ENCODE measurements around the gene KL.

Gene KL

DNA sequence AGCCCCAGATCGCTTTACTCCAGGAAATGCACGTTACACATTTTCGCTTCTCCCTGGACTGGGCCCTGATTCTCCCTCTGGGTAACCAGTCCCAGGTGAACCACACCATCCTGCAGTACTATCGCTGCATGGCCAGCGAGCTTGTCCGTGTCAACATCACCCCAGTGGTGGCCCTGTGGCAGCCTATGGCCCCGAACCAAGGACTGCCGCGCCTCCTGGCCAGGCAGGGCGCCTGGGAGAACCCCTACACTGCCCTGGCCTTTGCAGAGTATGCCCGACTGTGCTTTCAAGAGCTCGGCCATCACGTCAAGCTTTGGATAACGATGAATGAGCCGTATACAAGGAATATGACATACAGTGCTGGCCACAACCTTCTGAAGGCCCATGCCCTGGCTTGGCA is 44.6 kb downstream of the KL start:
- TF ChIP-seq SIN3A (IDR thresholded peaks at IDR 0.05; ENCODE audit: borderline replicate concordance, insufficient read depth, low read length), result no peak
- no peak for TF ChIP-seq TAF1 (IDR thresholded peaks at IDR 0.05; ENCODE audit: borderline replicate concordance, insufficient read depth, low read length)
- TF ChIP-seq, protein P1, sequence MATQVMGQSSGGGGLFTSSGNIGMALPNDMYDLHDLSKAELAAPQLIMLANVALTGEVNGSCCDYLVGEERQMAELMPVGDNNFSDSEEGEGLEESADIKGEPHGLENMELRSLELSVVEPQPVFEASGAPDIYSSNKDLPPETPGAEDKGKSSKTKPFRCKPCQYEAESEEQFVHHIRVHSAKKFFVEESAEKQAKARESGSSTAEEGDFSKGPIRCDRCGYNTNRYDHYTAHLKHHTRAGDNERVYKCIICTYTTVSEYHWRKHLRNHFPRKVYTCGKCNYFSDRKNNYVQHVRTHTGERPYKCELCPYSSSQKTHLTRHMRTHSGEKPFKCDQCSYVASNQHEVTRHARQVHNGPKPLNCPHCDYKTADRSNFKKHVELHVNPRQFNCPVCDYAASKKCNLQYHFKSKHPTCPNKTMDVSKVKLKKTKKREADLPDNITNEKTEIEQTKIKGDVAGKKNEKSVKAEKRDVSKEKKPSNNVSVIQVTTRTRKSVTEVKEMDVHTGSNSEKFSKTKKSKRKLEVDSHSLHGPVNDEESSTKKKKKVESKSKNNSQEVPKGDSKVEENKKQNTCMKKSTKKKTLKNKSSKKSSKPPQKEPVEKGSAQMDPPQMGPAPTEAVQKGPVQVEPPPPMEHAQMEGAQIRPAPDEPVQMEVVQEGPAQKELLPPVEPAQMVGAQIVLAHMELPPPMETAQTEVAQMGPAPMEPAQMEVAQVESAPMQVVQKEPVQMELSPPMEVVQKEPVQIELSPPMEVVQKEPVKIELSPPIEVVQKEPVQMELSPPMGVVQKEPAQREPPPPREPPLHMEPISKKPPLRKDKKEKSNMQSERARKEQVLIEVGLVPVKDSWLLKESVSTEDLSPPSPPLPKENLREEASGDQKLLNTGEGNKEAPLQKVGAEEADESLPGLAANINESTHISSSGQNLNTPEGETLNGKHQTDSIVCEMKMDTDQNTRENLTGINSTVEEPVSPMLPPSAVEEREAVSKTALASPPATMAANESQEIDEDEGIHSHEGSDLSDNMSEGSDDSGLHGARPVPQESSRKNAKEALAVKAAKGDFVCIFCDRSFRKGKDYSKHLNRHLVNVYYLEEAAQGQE (IDR thresholded peaks at IDR 0.05; ENCODE audit: insufficient read depth in 1 of 2, low read depth in 2 of 2, low read length in 2 of 2), result no peak
- TF ChIP-seq POLR2AphosphoS5 (IDR thresholded peaks at IDR 0.05; ENCODE audit: low read depth, low read length), result no peak
- TF ChIP-seq FOXP2 (optimal IDR thresholded peaks at IDR 0.05; ENCODE audit: borderline replicate concordance, extremely low read depth, extremely low read length, insufficient read depth), result no peak

DNA sequence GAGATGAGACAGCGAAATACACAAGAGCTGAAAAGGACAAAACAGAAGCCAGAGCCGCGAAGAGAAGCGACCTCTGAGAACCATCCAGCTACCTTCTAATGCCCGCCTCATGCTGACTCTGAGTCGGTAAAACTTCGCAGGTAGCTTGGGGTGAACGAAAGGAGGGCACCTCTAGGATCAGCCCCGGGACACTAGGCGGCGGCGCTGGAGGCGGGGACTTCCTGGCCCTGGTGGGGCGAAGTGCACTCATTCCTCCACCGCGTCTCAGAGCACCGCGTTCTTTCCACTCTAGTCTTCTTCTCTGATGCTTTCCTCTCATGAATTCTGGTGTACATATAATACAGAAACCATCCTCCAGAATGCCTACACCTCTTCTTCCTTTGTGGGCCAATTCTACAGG is 50.1 kb downstream of the KL start:
- TF ChIP-seq TAF1 (IDR thresholded peaks at IDR 0.05; ENCODE audit: borderline replicate concordance, insufficient read depth, low read length) (no peak), POLR2AphosphoS5 (IDR thresholded peaks at IDR 0.05; ENCODE audit: low read depth, low read length) (no peak), FOXP2 (optimal IDR thresholded peaks at IDR 0.05; ENCODE audit: borderline replicate concordance, extremely low read depth, extremely low read length, insufficient read depth) (no peak), SIN3A (IDR thresholded peaks at IDR 0.05; ENCODE audit: borderline replicate concordance, insufficient read depth, low read length) (no peak)
- TF ChIP-seq, protein P1 (IDR thresholded peaks at IDR 0.05; ENCODE audit: insufficient read depth in 1 of 2, low read depth in 2 of 2, low read length in 2 of 2), result no peak

DNA sequence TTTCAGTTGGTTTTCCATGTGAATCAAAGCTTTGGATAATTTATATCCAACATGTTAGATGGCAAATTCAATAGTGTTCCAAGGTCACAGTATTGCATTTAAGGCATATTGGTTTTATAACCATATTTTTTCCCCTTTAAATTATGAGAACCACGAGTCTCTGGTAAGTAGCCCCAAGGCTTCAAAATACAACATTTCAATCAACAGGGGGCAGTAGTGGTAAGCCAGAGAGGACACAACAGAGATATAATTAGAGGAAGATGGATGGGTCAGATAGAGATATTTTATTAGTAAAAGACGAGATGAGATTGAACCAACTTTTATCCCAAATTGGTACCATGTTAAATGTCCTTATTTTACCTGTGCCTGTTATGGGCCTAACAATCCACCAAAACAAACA is 53.1 kb downstream of the KL start:
- TF ChIP-seq POLR2AphosphoS5 (IDR thresholded peaks at IDR 0.05; ENCODE audit: low read depth, low read length) (no peak), TAF1 (IDR thresholded peaks at IDR 0.05; ENCODE audit: borderline replicate concordance, insufficient read depth, low read length) (no peak), SIN3A (IDR thresholded peaks at IDR 0.05; ENCODE audit: borderline replicate concordance, insufficient read depth, low read length) (no peak), FOXP2 (optimal IDR thresholded peaks at IDR 0.05; ENCODE audit: borderline replicate concordance, extremely low read depth, extremely low read length, insufficient read depth) (no peak)
- TF ChIP-seq, protein P1 (IDR thresholded peaks at IDR 0.05; ENCODE audit: insufficient read depth in 1 of 2, low read depth in 2 of 2, low read length in 2 of 2), result no peak

DNA sequence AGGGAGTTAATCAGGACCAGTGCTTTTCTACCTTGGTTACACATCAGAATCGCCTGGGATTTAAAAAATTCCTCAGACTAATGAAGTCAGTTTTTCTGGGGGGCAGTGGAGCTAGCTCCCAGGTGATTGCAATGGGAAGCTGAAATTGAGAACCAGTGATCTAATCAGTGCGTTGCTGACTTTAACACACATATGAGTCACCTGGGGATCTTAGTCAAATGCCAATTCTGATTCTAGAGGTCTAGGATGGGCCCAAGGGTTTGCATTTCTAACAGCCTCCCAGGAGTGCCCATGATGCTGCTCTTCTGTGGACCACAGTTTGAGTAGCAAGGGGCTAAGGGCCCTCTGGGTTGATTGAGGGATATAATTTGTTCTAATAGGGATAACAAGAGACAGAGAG is 54.5 kb downstream of the KL start:
- TF ChIP-seq POLR2AphosphoS5 (IDR thresholded peaks at IDR 0.05; ENCODE audit: low read depth, low read length) (no peak), FOXP2 (optimal IDR thresholded peaks at IDR 0.05; ENCODE audit: borderline replicate concordance, extremely low read depth, extremely low read length, insufficient read depth) (no peak), SIN3A (IDR thresholded peaks at IDR 0.05; ENCODE audit: borderline replicate concordance, insufficient read depth, low read length) (no peak), TAF1 (IDR thresholded peaks at IDR 0.05; ENCODE audit: borderline replicate concordance, insufficient read depth, low read length) (no peak)
- TF ChIP-seq, protein P1 (IDR thresholded peaks at IDR 0.05; ENCODE audit: insufficient read depth in 1 of 2, low read depth in 2 of 2, low read length in 2 of 2), result no peak

DNA sequence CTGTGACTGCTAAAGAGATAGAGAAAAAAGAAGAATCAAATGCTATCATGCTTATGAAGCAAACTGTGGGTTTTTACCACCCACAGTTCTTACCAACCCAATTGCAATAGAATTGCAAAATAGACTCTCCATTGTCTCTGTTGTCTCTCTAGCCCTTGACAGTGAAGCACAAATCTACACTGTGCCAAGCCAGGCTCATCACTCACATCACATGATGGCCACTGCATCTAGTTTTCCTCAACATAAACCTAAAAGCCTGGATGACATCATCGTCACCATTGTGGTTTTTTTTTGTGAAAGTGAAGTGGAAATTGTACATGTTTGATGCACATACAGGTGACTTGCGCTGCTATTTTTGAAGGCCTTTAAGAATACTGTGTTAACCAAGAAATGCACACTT is 56.1 kb downstream of the KL start:
- no peak for TF ChIP-seq POLR2AphosphoS5 (IDR thresholded peaks at IDR 0.05; ENCODE audit: low read depth, low read length)
- TF ChIP-seq, protein P1 (IDR thresholded peaks at IDR 0.05; ENCODE audit: insufficient read depth in 1 of 2, low read depth in 2 of 2, low read length in 2 of 2), result no peak
- no peak for TF ChIP-seq FOXP2 (optimal IDR thresholded peaks at IDR 0.05; ENCODE audit: borderline replicate concordance, extremely low read depth, extremely low read length, insufficient read depth)
- no peak for TF ChIP-seq TAF1 (IDR thresholded peaks at IDR 0.05; ENCODE audit: borderline replicate concordance, insufficient read depth, low read length)
- TF ChIP-seq SIN3A (IDR thresholded peaks at IDR 0.05; ENCODE audit: borderline replicate concordance, insufficient read depth, low read length), result no peak

Measured in PFSK-1 (cell line).